ENCODE measurements around the gene MTHFSD.

Gene MTHFSD

DNA sequence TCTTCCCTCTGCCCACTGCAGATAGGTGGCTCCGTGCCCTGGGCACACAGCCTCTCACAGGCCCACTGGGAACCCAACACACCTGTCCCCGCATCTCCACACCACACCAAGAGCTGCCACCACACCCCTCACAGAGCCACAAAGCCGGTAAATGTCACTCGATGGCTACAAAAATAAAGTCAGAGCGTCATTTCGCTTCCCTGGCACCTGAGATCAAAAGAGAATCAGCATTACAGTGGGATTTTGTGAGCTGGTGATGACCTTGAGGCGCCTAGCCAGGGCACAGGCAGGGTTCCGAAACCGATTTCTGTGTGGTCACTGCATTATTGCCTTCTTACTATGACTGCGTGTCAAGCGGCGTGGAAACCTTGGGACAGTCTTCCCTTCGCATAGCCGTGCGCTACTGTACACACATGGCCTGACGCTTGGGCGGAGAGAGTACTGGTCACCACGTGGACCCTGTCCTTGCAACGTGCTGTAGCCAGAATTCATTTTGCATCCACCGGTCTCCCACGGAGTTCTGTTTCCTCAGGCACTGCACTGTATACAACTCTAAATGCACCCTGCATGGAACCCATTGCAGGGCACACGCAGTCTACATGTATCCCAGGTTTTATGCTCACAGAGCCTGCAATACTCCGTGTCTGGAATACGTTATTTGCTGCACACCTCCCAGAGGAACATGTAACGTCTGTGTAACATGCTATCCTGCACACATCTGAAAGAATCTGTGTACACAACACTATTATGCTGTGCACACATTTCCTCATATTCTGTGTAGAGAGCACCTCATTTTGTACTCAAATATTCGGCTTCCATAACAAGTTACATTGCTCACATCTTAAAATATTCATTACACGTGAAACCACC, 50.5 kb downstream of the MTHFSD start:
- H3K27me3 ChIP-seq (ENCODE audit: insufficient read depth, low read depth, severe bottlenecking): peaks cover 93% of the 10 kb centered on the region
- H3K36me3 ChIP-seq: no peaks in the 10 kb centered on the region
- H3K27ac ChIP-seq: no peak overlapping the region
- no peak for DNase-seq
- no peaks in the 10 kb centered on the region for H3K9me3 ChIP-seq (ENCODE audit: severe bottlenecking)
- no peak overlapping the region for H3K4me3 ChIP-seq (ENCODE audit: low read depth, low read length)
- TF ChIP-seq, protein P1, sequence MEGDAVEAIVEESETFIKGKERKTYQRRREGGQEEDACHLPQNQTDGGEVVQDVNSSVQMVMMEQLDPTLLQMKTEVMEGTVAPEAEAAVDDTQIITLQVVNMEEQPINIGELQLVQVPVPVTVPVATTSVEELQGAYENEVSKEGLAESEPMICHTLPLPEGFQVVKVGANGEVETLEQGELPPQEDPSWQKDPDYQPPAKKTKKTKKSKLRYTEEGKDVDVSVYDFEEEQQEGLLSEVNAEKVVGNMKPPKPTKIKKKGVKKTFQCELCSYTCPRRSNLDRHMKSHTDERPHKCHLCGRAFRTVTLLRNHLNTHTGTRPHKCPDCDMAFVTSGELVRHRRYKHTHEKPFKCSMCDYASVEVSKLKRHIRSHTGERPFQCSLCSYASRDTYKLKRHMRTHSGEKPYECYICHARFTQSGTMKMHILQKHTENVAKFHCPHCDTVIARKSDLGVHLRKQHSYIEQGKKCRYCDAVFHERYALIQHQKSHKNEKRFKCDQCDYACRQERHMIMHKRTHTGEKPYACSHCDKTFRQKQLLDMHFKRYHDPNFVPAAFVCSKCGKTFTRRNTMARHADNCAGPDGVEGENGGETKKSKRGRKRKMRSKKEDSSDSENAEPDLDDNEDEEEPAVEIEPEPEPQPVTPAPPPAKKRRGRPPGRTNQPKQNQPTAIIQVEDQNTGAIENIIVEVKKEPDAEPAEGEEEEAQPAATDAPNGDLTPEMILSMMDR (IDR thresholded peaks at IDR 0.05; ENCODE audit: low read depth, low read length): no peak

GRCh38 chr16:86503830-86504229, 51.2 kb downstream of the MTHFSD start:
- TF ChIP-seq, protein P1 (IDR thresholded peaks at IDR 0.05; ENCODE audit: low read depth, low read length): no peak
- no peak overlapping the region for H3K4me3 ChIP-seq (ENCODE audit: low read depth, low read length)
- H3K27ac ChIP-seq: no peak overlapping the region
- no peaks in the 10 kb centered on the region for H3K36me3 ChIP-seq
- H3K27me3 ChIP-seq (ENCODE audit: insufficient read depth, low read depth, severe bottlenecking): peaks cover 93% of the 10 kb centered on the region
- DNase-seq: no peak
- H3K9me3 ChIP-seq (ENCODE audit: severe bottlenecking): no peaks in the 10 kb centered on the region

- Histone ChIP-seq H3K27ac (no peak overlapping the region), H3K4me3 (ENCODE audit: low read depth, low read length) (no peak overlapping the region), H3K9me3 (ENCODE audit: severe bottlenecking) (no peaks in the 10 kb centered on the region), H3K27me3 (ENCODE audit: insufficient read depth, low read depth, severe bottlenecking) (peaks cover 93% of the 10 kb centered on the region), H3K36me3 (no peaks in the 10 kb centered on the region)
- no peak for DNase-seq
- TF ChIP-seq, protein P1 (IDR thresholded peaks at IDR 0.05; ENCODE audit: low read depth, low read length): no peak
These were observed 51.9 kb downstream of the MTHFSD start for GRCh38 chr16:86502856-86503748.

GRCh38 chr16:86501989-86502855, 52.8 kb downstream of the MTHFSD start:
- H3K27me3 ChIP-seq (ENCODE audit: insufficient read depth, low read depth, severe bottlenecking): peaks cover 86% of the 10 kb centered on the region
- no peak overlapping the region for H3K4me3 ChIP-seq (ENCODE audit: low read depth, low read length)
- H3K9me3 ChIP-seq (ENCODE audit: severe bottlenecking): no peaks in the 10 kb centered on the region
- no peak for DNase-seq
- no peak overlapping the region for H3K27ac ChIP-seq
- H3K36me3 ChIP-seq: no peaks in the 10 kb centered on the region
- TF ChIP-seq, protein P1 (IDR thresholded peaks at IDR 0.05; ENCODE audit: low read depth, low read length): no peak

DNA sequence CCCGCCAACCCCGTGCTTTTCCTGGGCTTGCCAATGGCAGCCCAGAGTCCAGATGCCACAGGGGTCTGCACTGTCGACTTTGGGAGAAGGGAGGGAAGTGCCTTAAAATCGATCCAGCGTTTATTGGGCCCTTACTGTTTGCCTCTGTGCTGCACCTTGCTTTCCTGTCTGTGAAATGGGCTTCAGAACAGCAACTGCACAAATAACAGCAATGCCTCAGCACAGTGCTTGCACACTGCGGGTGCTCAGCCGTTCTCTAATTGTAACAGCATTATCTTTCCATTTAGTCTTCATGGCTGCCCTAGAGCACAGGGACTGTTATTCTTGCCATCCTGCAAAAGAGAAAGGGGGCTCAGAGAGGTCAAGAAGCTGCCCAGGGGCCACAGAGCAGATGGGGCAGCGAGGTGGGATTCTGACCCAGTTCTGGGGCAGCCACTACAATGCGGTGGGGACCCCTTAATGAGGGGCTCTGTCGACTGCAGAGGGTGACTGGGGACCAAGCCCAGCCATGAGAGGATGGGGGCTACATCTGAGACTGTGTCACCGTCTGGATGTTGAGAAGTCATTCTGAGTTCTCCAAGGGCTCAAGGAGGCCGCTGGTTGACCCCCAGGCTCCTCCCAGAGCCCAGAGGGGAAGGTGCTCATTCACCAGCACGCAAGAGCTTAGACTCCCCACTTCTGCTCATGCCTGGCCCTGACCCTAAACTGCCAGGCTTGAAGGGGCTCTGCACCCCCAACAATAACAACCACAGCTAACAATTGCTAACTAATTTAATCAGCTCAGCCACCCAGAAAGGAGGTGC, 54.1 kb downstream of the MTHFSD start:
- Histone ChIP-seq H3K27me3 (ENCODE audit: insufficient read depth, low read depth, severe bottlenecking) (peaks cover 86% of the 10 kb centered on the region), H3K4me3 (ENCODE audit: low read depth, low read length) (no peak overlapping the region)

More for the DNA sequence above, 54.1 kb downstream of the MTHFSD start:
- Histone ChIP-seq H3K9me3 (ENCODE audit: severe bottlenecking) (no peaks in the 10 kb centered on the region), H3K27ac (no peak overlapping the region), H3K36me3 (no peaks in the 10 kb centered on the region)
- TF ChIP-seq, protein P1 (IDR thresholded peaks at IDR 0.05; ENCODE audit: low read depth, low read length): no peak
- DNase-seq: no peak

Measured in WERI-Rb-1 (cell line).